Colonic mucosa (tissue), 4 donors: ENCODE results near the gene TRAF2. TPM values are rescaled to one million over a fixed set of nuclear protein-coding genes. Genes with fewer than 3 reads are reported as not detected.

Source experiments
- DNase-seq: peaks from one replicate; pipeline ENCODE4 v3.0.0-alpha.2; 2020
- H3K27ac ChIP-seq: fragments of 200-600 bp; one replicate; pipeline ENCODE4 v1.8.0; 2021
- H3K27me3 ChIP-seq: fragments of 200-600 bp; one replicate; pipeline ENCODE4 v1.8.0; 2021
- H3K36me3 ChIP-seq: fragments of 200-600 bp; one replicate; pipeline ENCODE4 v1.8.0; 2021
- H3K4me1 ChIP-seq: fragments of 200-600 bp; one replicate; pipeline ENCODE4 v1.8.0; 2021; ENCODE audit warnings: mild to moderate bottlenecking
- H3K4me3 ChIP-seq: fragments of 200-600 bp; one replicate; pipeline ENCODE4 v1.8.0; 2021
- H3K9ac ChIP-seq, 2 donors: one replicate each; pipeline ENCODE4 v1.7.0; 2013; ENCODE audit warnings: control low read depth in 2 of 2, low read depth in 2 of 2, low read length in 2 of 2
- H3K9me3 ChIP-seq: fragments of 200-600 bp; one replicate; pipeline ENCODE4 v1.8.0; 2021
- intact Hi-C: fragments of 100-400 bp; cut with DNase I; formaldehyde crosslinking; loops from one replicate; pipeline ENCODE4 v1.14.1; 2022
- total RNA-seq, 2 donors: library from RNA; stranded (reverse); fragmentation: NEBNext Ultra II Directional in 1 of 2; extraction: Animal tissue kit (Norgen Biotek cat#: 25700) in 1 of 2; gene quantifications; one replicate each; pipeline ENCODE4 v1.2.1, GENCODE V29; 2021
- TF ChIP-seq, protein P1 (sequence below): fragments of 200-600 bp; IDR thresholded peaks from one replicate; pipeline ENCODE4 v1.8.0; 2022; ENCODE audit warnings: antibody characterized with exemption, mild to moderate bottlenecking
- donor health status: healthy.
- donor health status: DM: no; HTN: no; CAD: no.
- donor health status: DM: no; HTN: no; CAD: no.

Gene TRAF2
- total RNA-seq, 2 donors from 2014 or later = 22.4 to 50.6 TPM

DNA sequence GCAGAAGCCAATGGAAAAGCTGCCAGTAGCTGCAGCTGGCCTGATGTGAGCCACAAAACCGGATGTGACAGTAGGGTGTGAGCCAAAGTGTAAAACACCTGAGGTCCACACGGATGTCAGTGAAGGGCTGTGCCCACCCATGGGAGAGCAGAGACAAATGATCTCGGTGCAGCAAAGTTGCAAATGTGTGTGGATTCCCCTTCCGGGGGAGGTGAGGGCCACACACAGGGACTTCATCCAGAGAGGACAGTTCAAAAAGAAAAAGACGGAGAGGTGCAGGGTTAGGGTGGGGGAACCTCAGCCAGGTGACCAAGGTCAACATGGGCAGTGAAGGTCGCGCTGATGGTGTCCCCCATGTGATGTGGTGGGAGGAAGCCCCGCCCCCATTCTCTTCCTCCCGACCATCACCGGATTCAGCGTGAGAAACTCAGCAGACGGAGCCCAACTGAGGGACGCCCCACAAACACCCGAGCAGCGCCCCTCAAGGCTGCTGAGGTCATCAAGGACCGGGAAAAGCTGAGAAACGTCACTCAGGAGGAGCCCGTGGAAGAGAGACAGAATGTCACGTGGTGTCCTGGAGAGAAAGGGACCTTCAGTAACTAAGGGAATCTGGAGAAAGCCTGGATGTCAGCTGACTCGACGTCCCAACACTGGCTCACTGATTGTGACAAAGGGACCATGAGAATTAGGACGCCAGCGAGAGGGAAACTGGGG lies 79.6 kb downstream of the TRAF2 start:
- intact Hi-C loops = no loop called here
- H3K9ac ChIP-seq = no peak overlapping the region
- H3K27me3 ChIP-seq = no peaks in the 10 kb centered on the region
- no peak for DNase-seq
- no peaks in the 10 kb centered on the region for H3K36me3 ChIP-seq
- TF ChIP-seq, protein P1, sequence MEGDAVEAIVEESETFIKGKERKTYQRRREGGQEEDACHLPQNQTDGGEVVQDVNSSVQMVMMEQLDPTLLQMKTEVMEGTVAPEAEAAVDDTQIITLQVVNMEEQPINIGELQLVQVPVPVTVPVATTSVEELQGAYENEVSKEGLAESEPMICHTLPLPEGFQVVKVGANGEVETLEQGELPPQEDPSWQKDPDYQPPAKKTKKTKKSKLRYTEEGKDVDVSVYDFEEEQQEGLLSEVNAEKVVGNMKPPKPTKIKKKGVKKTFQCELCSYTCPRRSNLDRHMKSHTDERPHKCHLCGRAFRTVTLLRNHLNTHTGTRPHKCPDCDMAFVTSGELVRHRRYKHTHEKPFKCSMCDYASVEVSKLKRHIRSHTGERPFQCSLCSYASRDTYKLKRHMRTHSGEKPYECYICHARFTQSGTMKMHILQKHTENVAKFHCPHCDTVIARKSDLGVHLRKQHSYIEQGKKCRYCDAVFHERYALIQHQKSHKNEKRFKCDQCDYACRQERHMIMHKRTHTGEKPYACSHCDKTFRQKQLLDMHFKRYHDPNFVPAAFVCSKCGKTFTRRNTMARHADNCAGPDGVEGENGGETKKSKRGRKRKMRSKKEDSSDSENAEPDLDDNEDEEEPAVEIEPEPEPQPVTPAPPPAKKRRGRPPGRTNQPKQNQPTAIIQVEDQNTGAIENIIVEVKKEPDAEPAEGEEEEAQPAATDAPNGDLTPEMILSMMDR = no peak
- no peak overlapping the region for H3K4me3 ChIP-seq
- no peaks in the 10 kb centered on the region for H3K4me1 ChIP-seq
- no peak overlapping the region for H3K27ac ChIP-seq
- no peaks in the 10 kb centered on the region for H3K9me3 ChIP-seq

DNA sequence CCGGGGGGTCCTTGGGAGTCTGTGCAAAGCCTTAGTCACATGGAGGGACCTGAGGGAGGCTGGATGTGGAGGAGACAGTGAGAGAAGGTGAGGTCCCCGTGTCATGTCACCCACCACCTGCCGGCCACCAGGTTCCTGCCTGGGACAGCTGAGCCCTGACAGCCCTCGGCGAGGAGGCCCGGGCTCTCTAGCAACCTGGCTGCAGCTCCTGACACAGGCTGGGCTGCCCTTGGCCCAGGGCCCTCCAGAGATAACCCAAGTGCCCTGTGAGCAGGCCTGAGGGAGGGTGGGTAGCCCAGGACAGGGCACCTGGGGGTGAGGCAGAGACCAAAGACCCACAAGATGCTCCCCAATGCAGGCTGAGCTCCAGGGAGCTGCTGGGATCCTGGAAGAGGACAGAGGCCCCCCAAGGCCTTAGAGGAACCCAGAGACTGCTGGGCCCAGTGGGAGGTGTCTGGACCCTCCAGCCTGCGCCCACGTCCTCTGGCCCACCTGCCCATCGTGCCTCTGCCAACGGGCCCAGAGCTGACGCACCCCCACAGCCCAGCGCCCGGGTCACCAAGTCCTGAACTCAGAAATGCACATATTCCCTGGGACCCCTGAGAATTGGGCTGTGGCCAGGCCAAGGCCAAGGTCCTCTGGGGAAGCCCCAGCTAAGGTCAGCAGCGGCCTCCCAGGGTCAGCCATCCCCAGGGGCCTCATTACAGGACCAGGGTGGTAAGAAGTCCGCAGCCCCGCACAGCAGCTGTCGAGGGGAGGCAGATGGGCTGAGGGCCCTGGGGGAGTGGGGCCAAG lies 82.2 kb downstream of the TRAF2 start:
- intact Hi-C loops = no loop called here
- H3K4me1 ChIP-seq = no peaks in the 10 kb centered on the region
- no peak overlapping the region for H3K27ac ChIP-seq
- H3K36me3 ChIP-seq = no peaks in the 10 kb centered on the region
- H3K9ac ChIP-seq = no peak overlapping the region
- no peaks in the 10 kb centered on the region for H3K27me3 ChIP-seq
- DNase-seq = no peak
- H3K4me3 ChIP-seq = no peak overlapping the region
- H3K9me3 ChIP-seq = no peaks in the 10 kb centered on the region
- TF ChIP-seq, protein P1 = no peak

DNA sequence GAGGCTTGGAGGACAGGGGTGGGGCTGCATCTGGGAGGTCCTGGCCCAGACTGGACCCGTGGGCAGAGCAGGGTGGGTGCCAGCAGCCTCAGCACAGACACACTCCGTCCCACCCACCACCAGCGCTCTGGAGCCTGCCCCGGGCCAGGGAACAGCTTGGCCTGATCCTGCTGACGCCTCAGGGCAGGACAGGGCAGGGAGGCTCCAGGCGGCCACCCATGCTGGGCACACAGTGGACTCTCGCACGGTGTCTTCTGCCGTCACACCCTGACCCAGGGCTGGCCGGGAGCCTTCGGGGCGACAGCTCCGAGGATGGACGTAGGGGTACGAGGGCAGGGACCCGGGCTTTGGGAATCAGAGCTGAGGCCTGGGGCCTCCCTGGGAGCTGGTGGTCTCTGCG lies 82.8 kb downstream of the TRAF2 start:
- no peak overlapping the region for H3K4me3 ChIP-seq
- H3K9ac ChIP-seq = no peak overlapping the region
- no peaks in the 10 kb centered on the region for H3K4me1 ChIP-seq
- no peak for DNase-seq
- H3K36me3 ChIP-seq = no peaks in the 10 kb centered on the region
- H3K27me3 ChIP-seq = no peaks in the 10 kb centered on the region
- TF ChIP-seq, protein P1 = no peak
- no peak overlapping the region for H3K27ac ChIP-seq
- intact Hi-C loops = no loop called here
- H3K9me3 ChIP-seq = no peaks in the 10 kb centered on the region

DNA sequence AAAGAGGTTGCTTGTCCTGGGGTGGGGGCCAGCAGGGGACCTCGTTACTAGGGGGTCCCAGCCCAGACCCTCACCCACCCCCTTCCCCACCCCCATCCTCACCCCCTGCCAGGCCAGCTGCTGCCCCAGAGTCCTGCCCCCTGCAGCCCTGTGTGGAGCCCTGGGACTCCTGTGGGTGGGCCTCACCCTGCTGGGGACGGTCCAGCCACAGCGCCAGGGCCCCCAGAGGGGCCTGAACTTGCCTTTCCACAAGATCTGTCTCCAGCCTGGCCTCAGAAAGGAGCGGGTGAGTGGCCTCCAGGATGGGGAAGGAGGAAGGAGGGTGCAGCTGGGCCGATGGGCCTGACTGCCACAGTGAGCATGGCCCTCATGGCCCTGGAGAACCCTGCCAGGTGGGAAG lies 83.5 kb downstream of the TRAF2 start:
- intact Hi-C loops = no loop called here
- Histone ChIP-seq H3K27me3 (no peaks in the 10 kb centered on the region), H3K36me3 (no peaks in the 10 kb centered on the region), H3K4me3 (no peak overlapping the region), H3K9ac (no peak overlapping the region), H3K9me3 (no peaks in the 10 kb centered on the region), H3K27ac (no peak overlapping the region), H3K4me1 (no peaks in the 10 kb centered on the region)
- no peak for DNase-seq
- TF ChIP-seq, protein P1 = no peak

DNA sequence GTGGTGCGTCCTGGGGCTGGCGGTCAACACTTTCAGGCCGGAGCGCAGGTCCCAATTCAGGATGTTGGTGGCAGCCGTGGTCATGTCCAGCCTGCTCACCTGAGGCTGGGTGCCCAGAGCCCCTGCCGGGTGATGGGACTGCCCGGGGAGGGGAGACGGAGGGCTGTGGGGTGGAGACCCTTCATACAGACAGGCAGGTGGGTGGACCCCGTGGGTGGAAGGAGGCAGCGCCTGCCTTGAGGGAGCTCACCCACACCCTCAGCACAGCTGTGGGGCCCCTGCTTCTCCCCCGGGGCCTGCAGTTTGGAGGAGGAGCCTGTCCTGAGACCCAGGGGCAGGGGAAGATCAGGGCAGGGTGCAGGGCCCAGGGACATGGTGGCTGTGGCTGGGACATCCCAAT lies 84.0 kb downstream of the TRAF2 start:
- H3K4me1 ChIP-seq = no peaks in the 10 kb centered on the region
- TF ChIP-seq, protein P1 = no peak
- H3K9me3 ChIP-seq = no peaks in the 10 kb centered on the region
- intact Hi-C loops = no loop called here
- no peak overlapping the region for H3K9ac ChIP-seq
- no peaks in the 10 kb centered on the region for H3K27me3 ChIP-seq
- H3K36me3 ChIP-seq = no peaks in the 10 kb centered on the region
- H3K27ac ChIP-seq = no peak overlapping the region
- no peak overlapping the region for H3K4me3 ChIP-seq
- no peak for DNase-seq
